PC-3 (cell line): Measurements from ENCODE around the gene TRIM25.

Source experiments
- EZH2 ChIP-seq: fragments of 300-600 bp; sonication (generic); IDR thresholded peaks from one replicate; pipeline ENCODE4 v1.6.1; 2017; ENCODE audit warnings: antibody characterized with exemption, mild to moderate bottlenecking, low read length; ENCODE audit not compliant: unreplicated experiment
- EZH2phosphoT487 ChIP-seq: fragments of 300-600 bp; sonication (generic); IDR thresholded peaks from 2 replicates; pipeline ENCODE4 v1.6.1; 2018; ENCODE audit warnings: mild to moderate bottlenecking, antibody characterized with exemption, low read length, borderline replicate concordance
- TF ChIP-seq, protein P1 (sequence below): fragments of 300-600 bp; sonication (generic); conservative IDR thresholded peaks from 2 replicates; pipeline ENCODE4 v1.5.1; 2017; ENCODE audit warnings: antibody characterized with exemption, low read depth, mild to moderate bottlenecking, low read length

DNA sequence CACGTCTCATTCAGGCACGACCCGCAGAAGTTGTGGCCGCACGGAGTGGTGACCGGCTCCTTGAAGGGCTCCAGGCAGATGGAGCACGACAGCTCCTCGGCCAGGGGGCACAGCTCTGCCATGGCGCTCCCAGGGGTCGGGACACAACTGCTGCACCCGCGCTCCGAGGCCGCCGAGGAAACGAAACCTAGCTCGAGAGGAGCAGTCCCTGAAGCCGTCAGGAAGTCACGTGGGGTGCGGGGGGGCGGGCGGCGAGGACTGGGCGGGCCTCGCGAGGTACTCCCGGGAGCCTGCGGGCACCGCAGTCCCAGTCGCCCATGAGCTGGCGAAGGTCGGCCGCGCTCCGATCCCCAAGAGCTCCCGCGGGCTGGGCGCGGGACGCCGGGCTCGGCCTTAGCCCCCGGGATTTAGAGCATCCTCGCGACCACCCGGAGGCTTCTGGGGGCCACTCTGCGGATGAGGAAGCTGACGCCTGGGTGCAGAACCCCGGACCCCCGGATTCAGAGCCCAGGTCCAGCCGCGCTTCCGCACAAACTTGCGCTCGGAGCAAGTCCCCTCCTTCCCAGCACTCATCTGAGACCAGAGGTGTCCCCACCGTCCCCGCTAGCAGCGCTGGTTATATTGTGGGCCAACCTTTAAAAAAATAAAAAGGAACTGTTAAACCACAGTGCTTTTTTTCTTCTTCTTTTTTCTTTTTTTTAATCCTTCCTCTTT lies at the start of gene TRIM25:
- TF ChIP-seq, protein P1, sequence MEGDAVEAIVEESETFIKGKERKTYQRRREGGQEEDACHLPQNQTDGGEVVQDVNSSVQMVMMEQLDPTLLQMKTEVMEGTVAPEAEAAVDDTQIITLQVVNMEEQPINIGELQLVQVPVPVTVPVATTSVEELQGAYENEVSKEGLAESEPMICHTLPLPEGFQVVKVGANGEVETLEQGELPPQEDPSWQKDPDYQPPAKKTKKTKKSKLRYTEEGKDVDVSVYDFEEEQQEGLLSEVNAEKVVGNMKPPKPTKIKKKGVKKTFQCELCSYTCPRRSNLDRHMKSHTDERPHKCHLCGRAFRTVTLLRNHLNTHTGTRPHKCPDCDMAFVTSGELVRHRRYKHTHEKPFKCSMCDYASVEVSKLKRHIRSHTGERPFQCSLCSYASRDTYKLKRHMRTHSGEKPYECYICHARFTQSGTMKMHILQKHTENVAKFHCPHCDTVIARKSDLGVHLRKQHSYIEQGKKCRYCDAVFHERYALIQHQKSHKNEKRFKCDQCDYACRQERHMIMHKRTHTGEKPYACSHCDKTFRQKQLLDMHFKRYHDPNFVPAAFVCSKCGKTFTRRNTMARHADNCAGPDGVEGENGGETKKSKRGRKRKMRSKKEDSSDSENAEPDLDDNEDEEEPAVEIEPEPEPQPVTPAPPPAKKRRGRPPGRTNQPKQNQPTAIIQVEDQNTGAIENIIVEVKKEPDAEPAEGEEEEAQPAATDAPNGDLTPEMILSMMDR: no peak
- no peak for TF ChIP-seq EZH2
- no peak for TF ChIP-seq EZH2phosphoT487
